ENCODE measurements around the gene TOX3.

Gene TOX3

GRCh38 chr16:52547004-52547833, at the start of gene TOX3:
TSS of gene TOX3 (minus strand) at chr16:52547143. CDS start at chr16:52546723, 420 bp downstream.
- DNase-seq, result no peak

GRCh38 chr16:52592778-52593177, 45.8 kb upstream of the TOX3 start:
- DNase-seq, result no peak

GRCh38 chr16:52591934-52592592, 45.1 kb upstream of the TOX3 start:
- DNase-seq, result no peak

- DNase-seq, result no peak
Measured at GRCh38 chr16:52591471-52591870, 44.5 kb upstream of the TOX3 start.

- no peak for DNase-seq
Measured at GRCh38 chr16:52586159-52586558, 39.2 kb upstream of the TOX3 start.

GRCh38 chr16:52584354-52585320, 37.7 kb upstream of the TOX3 start:
- no peak for DNase-seq

GRCh38 chr16:52581530-52581929, 34.6 kb upstream of the TOX3 start:
- no peak for DNase-seq

- DNase-seq, result no peak
Measured at GRCh38 chr16:52580488-52580887, 33.5 kb upstream of the TOX3 start.

GRCh38 chr16:52578829-52579498, 32.0 kb upstream of the TOX3 start:
- DNase-seq, result no peak

GRCh38 chr16:52578007-52578828, 31.3 kb upstream of the TOX3 start:
- DNase-seq, result no peak

- no peak for DNase-seq
Measured at GRCh38 chr16:52577130-52577706, 30.3 kb upstream of the TOX3 start.

- DNase-seq, result no peak
Measured at GRCh38 chr16:52573365-52574299, 26.7 kb upstream of the TOX3 start.

- DNase-seq, result no peak
Measured at GRCh38 chr16:52572656-52573055, 25.7 kb upstream of the TOX3 start.

GRCh38 chr16:52570495-52571091, 23.6 kb upstream of the TOX3 start:
- no peak for DNase-seq

GRCh38 chr16:52569701-52570100, 22.8 kb upstream of the TOX3 start:
- DNase-seq, result no peak

- no peak for DNase-seq
Measured at GRCh38 chr16:52568983-52569690, 22.2 kb upstream of the TOX3 start.

- no peak for DNase-seq
Measured at GRCh38 chr16:52568495-52568894, 21.6 kb upstream of the TOX3 start.

GRCh38 chr16:52567193-52567592, 20.2 kb upstream of the TOX3 start:
- no peak for DNase-seq
